PFSK-1 (cell line): ENCODE data around the gene FKBP2. TPM values are rescaled to one million over a fixed set of nuclear protein-coding genes. Genes with fewer than 3 reads are reported as not detected.

Source experiments
- FOXP2 ChIP-seq: optimal IDR thresholded peaks from 2 replicates; pipeline ENCODE3; 2011; ENCODE audit warnings: borderline replicate concordance, control low read depth, inconsistent platforms; ENCODE audit not compliant: insufficient read depth; ENCODE audit errors: extremely low read length, extremely low read depth
- POLR2AphosphoS5 ChIP-seq: IDR thresholded peaks from 2 replicates; pipeline ENCODE4 v1.6.1; 2012; ENCODE audit warnings: low read depth, mild to moderate bottlenecking, control low read depth, low read length, moderate library complexity
- REST ChIP-seq, 2 experiments: IDR thresholded peaks; 2 replicates each; pipeline versions ENCODE4 v1.6.1 to v1.8.0; 2011 to 2012; ENCODE audit warnings: low read depth in 2 of 2, low read length in 2 of 2, control low read depth in 1 of 2, inconsistent platforms in 1 of 2, mild to moderate bottlenecking in 1 of 2, moderate library complexity in 1 of 2; ENCODE audit not compliant: insufficient read depth in 1 of 2
- SIN3A ChIP-seq: IDR thresholded peaks from 2 replicates; pipeline ENCODE4 v1.6.1; 2012; ENCODE audit warnings: mild to moderate bottlenecking, low read length, moderate library complexity, borderline replicate concordance; ENCODE audit not compliant: insufficient read depth
- TAF1 ChIP-seq: IDR thresholded peaks from 2 replicates; pipeline ENCODE4 v1.6.1; 2012; ENCODE audit warnings: low read length, control low read depth, borderline replicate concordance; ENCODE audit not compliant: insufficient read depth
- polyA plus RNA-seq: library from polyadenylated mRNA; unstranded; fragments of >200 nt; gene quantifications from one replicate; pipeline ENCODE4 v1.2.1, GENCODE V29; 2012; ENCODE audit warnings: low read depth, missing spikeins; ENCODE audit not compliant: insufficient read length

The FKBP2 gene
- 95.8 TPM for polyA plus RNA-seq

- TF ChIP-seq TAF1, result peak; percentile 83; the same call in 1 of the 2 replicates
- peak in 1 of 2 experiments; percentile 4; a peak in 1 of 4 replicates for TF ChIP-seq REST (IDR thresholded peaks at IDR 0.05; ENCODE audit: insufficient read depth in 1 of 2, low read depth in 2 of 2, low read length in 2 of 2)
- TF ChIP-seq FOXP2, result no peak
- TF ChIP-seq POLR2AphosphoS5, result peak; percentile 72
- TF ChIP-seq SIN3A, result peak; percentile 48; the same call in 1 of the 2 replicates
Observed at GRCh38 chr11:64240435-64241240, at the start of gene FKBP2. Gene FKBP2, plus strand, starts transcription at chr11:64241095. Its CDS starts 1,293 bp downstream, at chr11:64242388.

GRCh38 chr11:64192434-64192833 lies 48.5 kb upstream of the FKBP2 start:
- TF ChIP-seq SIN3A (no peak), REST (IDR thresholded peaks at IDR 0.05; ENCODE audit: insufficient read depth in 1 of 2, low read depth in 2 of 2, low read length in 2 of 2) (no peak), TAF1 (no peak), FOXP2 (no peak), POLR2AphosphoS5 (no peak)

GRCh38 chr11:64196626-64197025 lies 44.3 kb upstream of the FKBP2 start:
- no peak for TF ChIP-seq FOXP2
- no peak for TF ChIP-seq POLR2AphosphoS5
- TF ChIP-seq REST (IDR thresholded peaks at IDR 0.05; ENCODE audit: insufficient read depth in 1 of 2, low read depth in 2 of 2, low read length in 2 of 2), result no peak
- TF ChIP-seq SIN3A, result no peak
- no peak for TF ChIP-seq TAF1

GRCh38 chr11:64198511-64198910 lies 42.4 kb upstream of the FKBP2 start:
- TF ChIP-seq SIN3A (no peak), FOXP2 (no peak), REST (IDR thresholded peaks at IDR 0.05; ENCODE audit: insufficient read depth in 1 of 2, low read depth in 2 of 2, low read length in 2 of 2) (no peak), TAF1 (no peak), POLR2AphosphoS5 (no peak)
